Measurements from ENCODE around the gene SLC35B2. TPM values are rescaled to one million over a fixed set of nuclear protein-coding genes. Genes with fewer than 3 reads are reported as not detected.

The SLC35B2 gene
- total and polyA plus RNA-seq, 9 of the 15 experiments (the other 6 are each of a cell fraction or from before 2014, with no cell fraction given), result 14.5 to 59.1 (median 47.1) TPM

- Histone ChIP-seq H3K9me1 (ENCODE audit: control insufficient read depth, insufficient read depth, low read length) (no peaks in the 10 kb centered on the region), H2AFZ (ENCODE audit: low read depth, low read length) (no peak overlapping the region), H4K20me1 (replicated peaks; ENCODE audit: control insufficient read depth, insufficient read depth, low read length) (peaks cover 16% of the 10 kb centered on the region; the same call in 1 of the 2 replicates), H3K27ac (ENCODE audit: extremely low read depth, low read depth, low read length) (no peak overlapping the region), H3K4me3 (no peak overlapping the region), H3K27me3 (ENCODE audit: control insufficient read depth in 2 of 2, insufficient read depth in 2 of 2, low read length in 2 of 2) (peaks cover 49 to 63% of the 10 kb centered on the region in 2 experiments), H3K4me2 (ENCODE audit: insufficient read depth, low read length) (no peak overlapping the region), H3K9ac (ENCODE audit: insufficient read depth in 1 of 2, low read depth in 2 of 2, low read length in 2 of 2) (no peak overlapping the region), H3K36me3 (ENCODE audit: control insufficient read depth, insufficient read depth, low read length) (peaks cover under 1% of the 10 kb centered on the region; the same call in 1 of the 3 replicates), H3K79me2 (ENCODE audit: control insufficient read depth, insufficient read depth, low read length) (no peaks in the 10 kb centered on the region), H3K9me3 (replicated peaks; ENCODE audit: control insufficient read depth, insufficient read depth, low read depth, low read length) (no peaks in the 10 kb centered on the region), H3K4me1 (replicated peaks in 1 of 2; ENCODE audit: control insufficient read depth in 2 of 2, insufficient read depth in 2 of 2, low read length in 2 of 2) (peaks cover 0 to 13% of the 10 kb centered on the region in 2 experiments; a peak in 4 of 5 replicates)
- intact Hi-C loops (cut with micrococcal nuclease), result no loop called here
- CTCF ChIA-PET (ENCODE audit: low intra/inter-chr PET ratio), result no interaction called here
- ATAC-seq (no peak), DNase-seq (ENCODE audit: extremely low read depth in 1 of 4, low spot score in 3 of 4) (no peak), FAIRE-seq (no peak)
- POLR2A ChIA-PET, result interaction anchor here (0.5 to 8.7 kb wide), 13 partner anchors 9 to 979 kb away, joined by 3 to 116 read pairs (median 3); partner anchors contain the start of gene AARS2
- no peak for TF ChIP-seq TOE1 (IDR thresholded peaks at IDR 0.05; ENCODE audit: borderline replicate concordance)
- no peak for TF ChIP-seq TOE1 (CRISPR knock-in tag; IDR thresholded peaks at IDR 0.05; ENCODE audit: borderline replicate concordance, low read depth)
- TF ChIP-seq ZNF282 (CRISPR knock-in tag; IDR thresholded peaks at IDR 0.05), result no peak
- TF ChIP-seq ZBTB2 (IDR thresholded peaks at IDR 0.05), result no peak
- no peak for TF ChIP-seq PRMT5 (CRISPR knock-in tag; IDR thresholded peaks at IDR 0.05)
- no peak for TF ChIP-seq SNAPC5 (CRISPR knock-in tag; IDR thresholded peaks at IDR 0.05)
- no peak for TF ChIP-seq MCM7 (IDR thresholded peaks at IDR 0.05)
- no peak for TF ChIP-seq ZNF124 (CRISPR knock-in tag; IDR thresholded peaks at IDR 0.05)
- TF ChIP-seq ZNF174 (CRISPR knock-in tag; IDR thresholded peaks at IDR 0.05), result no peak
- TF ChIP-seq RNF2 (IDR thresholded peaks at IDR 0.05), result no peak
- TF ChIP-seq CBX5 (IDR thresholded peaks at IDR 0.05; ENCODE audit: borderline replicate concordance, low read depth), result no peak
- no peak for TF ChIP-seq MECOM (CRISPR knock-in tag; IDR thresholded peaks at IDR 0.05)
- TF ChIP-seq C11orf30 (IDR thresholded peaks at IDR 0.05; ENCODE audit: low read depth), result no peak
- no peak for TF ChIP-seq MYBL2 (IDR thresholded peaks at IDR 0.05; ENCODE audit: low read depth)
- no peak for TF ChIP-seq MYBL2 (CRISPR knock-in tag; IDR thresholded peaks at IDR 0.05; ENCODE audit: borderline replicate concordance)
- no TSS peak for BruUV-seq (replicated peaks)
- in situ Hi-C loops (cut with MboI), result no loop called here
- 5% methylated on average over 7 of the region's 7 CpGs for WGBS (ENCODE audit: insufficient coverage, low coverage, missing lambda C conversion rate)
These were observed 37.8 kb upstream of the SLC35B2 start for GRCh38 chr6:44294832-44295791.

All from K562 (cell line).